ENCODE results near the gene HIRA. TPM values are rescaled to one million over a fixed set of nuclear protein-coding genes. Genes with fewer than 3 reads are reported as not detected.

HIRA gene
- total RNA-seq, 1 experiment from 2014 or later: 50.6 TPM

DNA sequence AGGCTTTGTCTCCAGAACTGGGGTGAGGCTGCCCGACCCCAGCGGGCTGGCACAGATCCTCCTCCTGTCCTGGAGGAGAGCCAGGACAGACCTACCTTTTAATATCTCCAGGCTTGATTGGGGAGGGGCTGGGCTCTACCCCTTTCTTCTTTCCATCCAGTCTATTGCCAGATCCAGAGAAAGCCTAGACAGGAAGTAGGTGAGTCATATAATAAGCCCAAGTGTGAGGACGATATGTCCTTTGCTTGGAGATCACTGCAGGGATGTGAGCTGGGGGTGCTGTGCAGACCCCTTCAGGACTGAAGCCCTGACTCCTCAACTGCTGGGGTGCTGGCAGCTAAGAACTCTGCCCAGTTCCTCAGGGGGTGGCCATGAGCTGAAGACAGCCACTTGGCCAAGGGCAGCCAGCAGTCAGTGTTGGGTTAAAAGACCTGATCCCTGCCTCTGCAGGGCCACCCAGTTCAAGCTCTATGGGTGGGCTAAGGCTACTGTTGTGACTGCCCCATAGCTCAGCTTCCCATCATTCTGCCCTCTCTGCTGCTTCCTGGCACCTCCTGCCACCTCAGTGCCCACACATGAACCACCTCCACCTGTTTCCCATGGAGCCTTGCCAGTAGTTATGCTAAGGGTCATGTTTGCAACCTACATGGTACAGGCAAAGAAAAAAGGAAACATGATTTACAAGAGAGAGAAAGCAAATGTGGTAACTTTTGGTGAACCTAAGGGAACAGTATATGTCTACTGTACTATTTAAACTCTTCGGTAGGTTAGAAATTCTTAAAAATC lies 24.2 kb upstream of the HIRA start:
- POLR2A ChIA-PET (ENCODE audit: low non-redundant PET): no interaction called here
- intact Hi-C loops (cut with micrococcal nuclease; ENCODE audit: unreplicated experiment): no loop called here
- no peak for DNase-seq (ENCODE audit: low spot score)
- Histone ChIP-seq H3K27ac (ENCODE audit: low read depth, low read length, poor library complexity, severe bottlenecking) (no peak overlapping the region), H3K4me3 (ENCODE audit: low read depth, low read length, poor library complexity, severe bottlenecking) (no peak overlapping the region), H3K36me3 (ENCODE audit: insufficient read depth, low read length, poor library complexity, severe bottlenecking) (peaks cover 68% of the 10 kb centered on the region), H3K27me3 (replicated peaks; ENCODE audit: insufficient read depth, low read depth, low read length, poor library complexity) (no peaks in the 10 kb centered on the region), H3K9me3 (ENCODE audit: low read depth, low read length, poor library complexity, severe bottlenecking) (no peaks in the 10 kb centered on the region), H3K4me1 (ENCODE audit: insufficient read depth, low read length, poor library complexity, severe bottlenecking) (no peaks in the 10 kb centered on the region)
- no TSS peak for BruUV-seq (replicated peaks)
- CTCF ChIA-PET: no interaction called here
- TF ChIP-seq EZH2 (IDR thresholded peaks at IDR 0.05; ENCODE audit: borderline replicate concordance, low read depth, low read length, poor library complexity, severe bottlenecking) (no peak), CTCF (conservative IDR thresholded peaks at IDR 0.05; ENCODE audit: low read depth, low read length) (no peak)

- no peak for DNase-seq (ENCODE audit: low spot score)
- peaks cover 68% of the 10 kb centered on the region for H3K36me3 ChIP-seq (ENCODE audit: insufficient read depth, low read length, poor library complexity, severe bottlenecking)
- H3K27me3 ChIP-seq (replicated peaks; ENCODE audit: insufficient read depth, low read depth, low read length, poor library complexity): no peaks in the 10 kb centered on the region
- intact Hi-C loops (cut with micrococcal nuclease; ENCODE audit: unreplicated experiment): no loop called here
- H3K4me3 ChIP-seq (ENCODE audit: low read depth, low read length, poor library complexity, severe bottlenecking): no peak overlapping the region
- BruUV-seq (replicated peaks): no TSS peak
- no peaks in the 10 kb centered on the region for H3K9me3 ChIP-seq (ENCODE audit: low read depth, low read length, poor library complexity, severe bottlenecking)
- POLR2A ChIA-PET (ENCODE audit: low non-redundant PET): no interaction called here
- no peak overlapping the region for H3K27ac ChIP-seq (ENCODE audit: low read depth, low read length, poor library complexity, severe bottlenecking)
- CTCF ChIA-PET: no interaction called here
- TF ChIP-seq CTCF (conservative IDR thresholded peaks at IDR 0.05; ENCODE audit: low read depth, low read length) (no peak), EZH2 (IDR thresholded peaks at IDR 0.05; ENCODE audit: borderline replicate concordance, low read depth, low read length, poor library complexity, severe bottlenecking) (no peak)
- H3K4me1 ChIP-seq (ENCODE audit: insufficient read depth, low read length, poor library complexity, severe bottlenecking): no peaks in the 10 kb centered on the region
These were observed 23.5 kb upstream of the HIRA start for GRCh38 chr22:19455033-19455432.

DNA sequence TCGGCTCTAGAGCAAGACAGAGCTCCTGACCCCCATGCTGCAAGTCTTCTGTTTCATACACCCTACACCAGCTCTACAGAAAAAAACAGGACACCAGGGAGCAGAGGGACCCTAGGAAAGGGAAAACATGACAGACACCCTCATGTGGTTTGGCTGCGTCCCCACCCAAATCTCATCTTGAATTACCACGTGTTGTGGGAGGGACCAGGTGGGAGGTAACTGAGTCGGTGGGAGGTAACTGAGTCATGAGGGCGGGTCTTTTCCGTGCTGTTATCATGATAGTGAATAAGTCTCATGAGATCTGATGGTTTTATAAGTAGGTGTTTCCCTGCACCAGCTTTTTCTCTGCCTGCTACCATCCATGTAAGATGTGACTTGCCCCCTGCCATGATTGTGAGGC lies 22.6 kb upstream of the HIRA start:
- intact Hi-C loops (cut with micrococcal nuclease; ENCODE audit: unreplicated experiment): no loop called here
- CTCF ChIA-PET: no interaction called here
- BruUV-seq (replicated peaks): no TSS peak
- no peak overlapping the region for H3K4me3 ChIP-seq (ENCODE audit: low read depth, low read length, poor library complexity, severe bottlenecking)
- H3K27me3 ChIP-seq (replicated peaks; ENCODE audit: insufficient read depth, low read depth, low read length, poor library complexity): no peaks in the 10 kb centered on the region
- no peaks in the 10 kb centered on the region for H3K9me3 ChIP-seq (ENCODE audit: low read depth, low read length, poor library complexity, severe bottlenecking)
- peaks cover 67% of the 10 kb centered on the region for H3K36me3 ChIP-seq (ENCODE audit: insufficient read depth, low read length, poor library complexity, severe bottlenecking)
- no peak overlapping the region for H3K27ac ChIP-seq (ENCODE audit: low read depth, low read length, poor library complexity, severe bottlenecking)
- POLR2A ChIA-PET (ENCODE audit: low non-redundant PET): no interaction called here
- H3K4me1 ChIP-seq (ENCODE audit: insufficient read depth, low read length, poor library complexity, severe bottlenecking): no peaks in the 10 kb centered on the region
- TF ChIP-seq EZH2 (IDR thresholded peaks at IDR 0.05; ENCODE audit: borderline replicate concordance, low read depth, low read length, poor library complexity, severe bottlenecking) (no peak), CTCF (conservative IDR thresholded peaks at IDR 0.05; ENCODE audit: low read depth, low read length) (no peak)
- DNase-seq (ENCODE audit: low spot score): no peak
